GM21515 (cell line): ENCODE results near the gene DENND1B.
A peak's percentile ranks its signal among the peaks of the same experiment; 100 is the strongest.

Experiments
- ATAC-seq: cut with Tn5 transposase; IDR thresholded peaks from one replicate; pipeline ENCODE4 v1.9.1; 2021; ENCODE audit not compliant: unreplicated experiment

Gene DENND1B, protein sequence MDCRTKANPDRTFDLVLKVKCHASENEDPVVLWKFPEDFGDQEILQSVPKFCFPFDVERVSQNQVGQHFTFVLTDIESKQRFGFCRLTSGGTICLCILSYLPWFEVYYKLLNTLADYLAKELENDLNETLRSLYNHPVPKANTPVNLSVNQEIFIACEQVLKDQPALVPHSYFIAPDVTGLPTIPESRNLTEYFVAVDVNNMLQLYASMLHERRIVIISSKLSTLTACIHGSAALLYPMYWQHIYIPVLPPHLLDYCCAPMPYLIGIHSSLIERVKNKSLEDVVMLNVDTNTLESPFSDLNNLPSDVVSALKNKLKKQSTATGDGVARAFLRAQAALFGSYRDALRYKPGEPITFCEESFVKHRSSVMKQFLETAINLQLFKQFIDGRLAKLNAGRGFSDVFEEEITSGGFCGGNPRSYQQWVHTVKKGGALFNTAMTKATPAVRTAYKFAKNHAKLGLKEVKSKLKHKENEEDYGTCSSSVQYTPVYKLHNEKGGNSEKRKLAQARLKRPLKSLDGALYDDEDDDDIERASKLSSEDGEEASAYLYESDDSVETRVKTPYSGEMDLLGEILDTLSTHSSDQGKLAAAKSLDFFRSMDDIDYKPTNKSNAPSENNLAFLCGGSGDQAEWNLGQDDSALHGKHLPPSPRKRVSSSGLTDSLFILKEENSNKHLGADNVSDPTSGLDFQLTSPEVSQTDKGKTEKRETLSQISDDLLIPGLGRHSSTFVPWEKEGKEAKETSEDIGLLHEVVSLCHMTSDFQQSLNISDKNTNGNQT

DNA sequence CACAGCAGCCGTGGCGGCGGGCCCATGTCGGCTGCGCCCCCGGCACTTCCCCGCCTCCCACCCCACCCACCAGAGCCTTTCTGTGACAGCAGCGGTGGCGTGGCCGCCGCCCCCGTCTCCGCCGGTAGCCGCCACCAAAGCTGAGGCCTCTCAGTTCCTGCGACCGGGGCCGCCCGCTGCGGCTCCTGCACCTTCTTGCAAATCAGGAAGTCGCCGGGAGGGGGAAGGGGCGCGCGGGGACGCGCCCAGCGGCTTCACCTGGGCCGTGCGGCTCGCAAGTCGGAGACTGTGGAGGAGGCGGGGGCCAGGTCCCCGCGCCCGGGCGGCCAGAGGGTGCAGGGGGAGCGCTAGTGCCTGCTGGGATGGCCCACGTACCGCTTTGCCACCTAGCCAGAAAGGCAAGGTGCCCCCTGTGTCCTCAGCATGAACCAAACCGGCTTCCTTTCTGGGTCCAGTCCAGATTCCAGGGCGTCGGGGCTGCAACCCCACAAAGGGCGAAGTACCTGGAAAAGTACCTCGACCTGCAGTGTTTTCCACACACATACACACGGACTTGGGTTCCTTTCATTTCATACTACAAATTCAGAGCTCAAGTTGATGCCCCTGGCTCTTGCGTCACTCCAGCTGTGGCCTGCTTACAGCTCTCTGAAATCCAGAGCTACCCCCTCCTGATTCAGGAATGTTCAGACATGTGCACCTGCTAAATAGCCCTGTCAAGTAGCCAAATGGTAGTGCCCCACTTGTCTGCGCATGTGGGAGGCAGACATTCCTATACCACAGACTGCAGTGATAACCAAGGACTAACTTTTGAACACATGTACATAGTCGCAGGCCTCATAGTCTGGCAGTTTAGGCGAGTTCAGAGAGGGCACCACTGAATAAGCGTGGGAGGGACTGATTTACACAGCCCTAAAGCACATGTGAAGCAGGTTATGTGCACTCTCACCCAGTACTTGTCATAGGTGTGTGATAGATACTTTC is at the start of gene DENND1B:
TSS of gene DENND1B (minus strand) at position 199 of the 981 bp plus-strand sequence. CDS start 325 bp downstream, outside the sequence.
- ATAC-seq: peak; percentile 74

DNA sequence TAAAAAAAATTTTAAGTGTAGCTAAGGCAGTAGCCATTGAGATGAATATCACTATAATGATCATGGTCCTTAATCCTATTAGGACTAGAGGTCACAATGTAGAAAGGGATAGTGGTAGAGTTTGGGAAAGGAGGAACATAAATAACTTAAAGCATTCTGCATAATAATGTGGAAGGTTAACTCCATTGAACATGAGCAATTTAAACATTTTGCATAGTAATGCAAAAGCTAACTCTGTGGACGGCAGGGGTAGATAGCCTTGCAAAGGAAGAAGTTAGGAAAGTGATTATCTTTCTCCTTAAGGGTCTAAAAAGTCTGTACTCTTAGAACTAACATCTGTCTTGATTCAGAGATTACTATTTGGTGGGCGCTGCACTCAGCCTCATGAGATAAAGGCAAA is 39.0 kb upstream of the DENND1B start:
- no peak for ATAC-seq

DNA sequence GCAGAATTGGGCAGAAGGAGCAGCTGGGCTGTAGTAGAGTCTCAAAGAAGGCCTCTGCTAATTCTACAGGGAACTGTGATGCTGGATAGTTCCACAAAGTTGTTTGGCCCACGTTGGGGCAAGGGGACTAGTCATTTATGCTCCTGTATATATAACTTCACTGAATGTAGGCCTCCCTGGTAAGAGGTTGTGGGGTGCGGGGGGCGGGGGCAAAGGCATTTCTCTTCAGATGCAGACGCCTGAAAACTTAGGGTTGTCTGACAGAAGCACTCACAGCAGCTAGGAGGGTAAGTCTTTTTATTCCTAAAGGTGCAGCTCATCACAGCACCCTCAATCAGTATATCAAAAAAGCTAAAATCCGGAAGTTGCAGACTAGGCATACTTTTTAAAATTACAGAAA is 38.5 kb upstream of the DENND1B start:
- ATAC-seq: no peak

DNA sequence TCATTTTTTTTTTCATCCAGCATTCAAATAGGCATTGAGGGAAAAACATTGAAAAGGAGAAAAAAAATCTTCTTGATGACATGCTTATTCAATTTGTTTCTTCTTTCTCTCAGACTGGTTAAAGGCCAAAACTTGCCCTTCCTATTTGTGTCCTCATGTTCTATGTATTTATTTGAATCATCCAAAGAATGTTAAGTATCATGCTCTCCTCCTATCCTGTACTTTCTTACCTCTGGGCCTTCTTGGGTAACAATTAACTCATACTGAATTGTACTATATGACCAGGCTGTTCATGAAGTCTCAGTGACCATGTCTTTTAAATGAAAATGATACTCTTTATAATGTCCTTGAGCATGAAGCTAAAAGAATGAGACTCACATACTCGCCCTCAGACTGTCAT is 36.5 kb upstream of the DENND1B start:
- ATAC-seq: no peak

- ATAC-seq: no peak
These were observed 35.5 kb upstream of the DENND1B start for GRCh38 chr1:197810812-197811211.

GRCh38 chr1:197808880-197809279 is 33.6 kb upstream of the DENND1B start:
- ATAC-seq: no peak

GRCh38 chr1:197807739-197808453 is 32.6 kb upstream of the DENND1B start:
- ATAC-seq: peak; percentile 10

DNA sequence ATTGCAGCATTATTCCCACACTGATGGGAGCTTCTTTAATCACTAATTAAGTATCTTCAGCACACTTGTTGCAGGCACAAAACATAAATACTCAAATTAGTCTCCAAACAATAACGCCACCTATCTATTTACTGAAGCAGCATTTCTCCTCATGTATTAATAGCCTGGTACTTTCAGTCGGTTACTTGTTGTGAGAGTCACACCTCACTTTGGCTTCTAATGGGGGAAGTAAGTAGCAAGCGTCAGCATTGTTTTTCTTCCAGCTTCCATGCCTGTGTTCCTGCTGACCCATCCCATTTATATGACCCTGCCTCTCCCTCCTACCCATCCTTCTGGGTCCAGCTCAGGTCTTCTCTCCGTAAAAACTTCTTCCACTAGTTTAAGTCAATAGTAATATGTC is 31.9 kb upstream of the DENND1B start:
- peak; percentile 84 for ATAC-seq

DNA sequence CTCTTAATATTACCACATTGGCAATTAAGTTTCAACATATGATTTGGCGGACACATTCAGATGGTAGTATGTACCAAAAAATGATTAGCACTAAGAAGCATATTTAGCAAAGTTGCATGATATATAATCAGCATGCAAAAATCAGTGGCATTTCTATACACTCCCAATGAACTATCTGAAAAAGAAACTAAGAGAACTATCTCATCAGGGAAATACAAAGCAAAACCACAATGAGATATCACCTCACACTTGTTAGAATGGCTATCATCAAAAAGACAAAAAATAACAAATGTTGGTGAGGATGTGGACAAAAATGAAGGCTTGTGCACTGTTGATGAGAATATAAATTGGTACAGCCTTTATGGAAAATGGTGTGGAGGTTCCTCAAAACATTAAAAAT is 31.4 kb upstream of the DENND1B start:
- peak; percentile 34 for ATAC-seq

DNA sequence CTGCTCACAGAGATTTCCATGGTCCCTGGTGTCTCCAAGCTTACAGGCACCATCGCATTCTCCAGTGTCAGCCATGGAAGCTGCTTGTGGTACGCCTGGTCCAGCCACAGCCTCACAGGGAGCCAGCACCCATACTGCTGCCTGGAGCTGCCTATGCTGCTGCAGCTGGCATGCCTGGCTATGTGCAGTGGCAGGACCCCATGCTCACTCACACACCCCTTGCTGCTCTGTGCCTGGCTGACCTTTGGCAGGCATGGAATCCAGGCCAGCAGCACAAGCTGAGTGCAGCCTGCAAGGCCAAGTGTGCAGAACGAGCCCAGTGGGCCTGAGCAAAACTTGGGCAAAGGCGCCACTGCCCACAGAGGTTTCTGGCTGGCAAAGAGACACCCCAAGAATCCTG is 26.4 kb upstream of the DENND1B start:
- ATAC-seq: no peak

GRCh38 chr1:197801111-197801482 is 25.8 kb upstream of the DENND1B start:
- no peak for ATAC-seq

DNA sequence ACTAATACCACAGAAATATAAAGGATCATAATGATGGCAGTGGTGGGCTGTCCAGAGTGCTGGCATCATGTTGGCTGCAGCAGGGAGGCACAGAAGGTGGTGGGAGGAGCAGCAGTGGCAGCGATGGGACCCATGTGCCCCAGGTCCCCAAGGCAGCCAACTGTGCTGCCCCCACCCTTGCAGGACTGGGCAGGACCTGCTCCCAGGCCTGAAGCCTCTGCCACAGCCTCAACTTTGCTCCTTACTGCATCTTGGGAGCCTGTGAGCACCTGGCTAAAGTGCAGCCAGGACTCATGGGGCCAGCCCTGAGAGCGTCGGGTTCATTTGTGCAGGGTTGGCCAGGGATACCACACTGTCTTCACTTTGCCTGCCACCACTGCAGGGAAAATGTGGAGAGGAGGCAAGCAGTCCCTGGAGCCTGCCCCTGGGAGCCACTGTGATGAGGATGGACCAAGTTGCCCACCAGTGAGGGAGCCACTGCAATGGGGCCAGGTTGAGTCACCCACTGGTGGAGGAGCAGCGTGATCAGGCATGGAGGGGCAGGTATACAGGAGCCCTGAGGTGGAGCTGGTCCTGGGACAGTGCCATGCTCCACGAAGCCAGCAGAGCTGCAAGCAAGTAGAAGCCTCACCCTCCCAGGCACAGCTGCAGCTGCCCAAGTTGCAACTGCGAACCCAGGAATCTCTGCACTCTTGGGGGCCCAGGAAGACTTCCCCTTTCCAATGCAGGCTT is 25.3 kb upstream of the DENND1B start:
- ATAC-seq: no peak

- no peak for ATAC-seq
These were observed 24.0 kb upstream of the DENND1B start for GRCh38 chr1:197799271-197799670.

GRCh38 chr1:197798492-197798891 is 23.2 kb upstream of the DENND1B start:
- no peak for ATAC-seq

GRCh38 chr1:197797010-197797409 is 21.7 kb upstream of the DENND1B start:
- no peak for ATAC-seq

GRCh38 chr1:197788741-197789739 is 13.8 kb upstream of the DENND1B start:
- no peak for ATAC-seq

- ATAC-seq: no peak
These were observed 12.6 kb upstream of the DENND1B start for GRCh38 chr1:197787623-197788536.
